SK-MEL-5 (cell line): ENCODE measurements around the gene ATL1. TPM values are rescaled to one million over a fixed set of nuclear protein-coding genes. Genes with fewer than 3 reads are reported as not detected.
A peak's percentile ranks its signal among the peaks of the same experiment; 100 is the strongest.

Experiments
- DNase-seq: peaks from one replicate; pipeline ENCODE4 v3.0.0-alpha.2; 2016; ENCODE audit warnings: low read depth, low spot score
- in situ Hi-C: cut with HindIII; loops from 2 replicates; pipeline ENCODE4 v1.10.0; 2016; ENCODE audit warnings: low sequenced_read_pairs, high pct_unique_total_duplicates, low pct_unique_long_range_greater_than_20kb
- polyA plus RNA-seq, 2 experiments: library from polyadenylated mRNA; depleted of rRNA; stranded (reverse); fragments of >200 nt; gene quantifications; 2 replicates each; pipeline ENCODE4 v1.2.3, GENCODE V29; 2015
- total RNA-seq: library from RNA; depleted of rRNA; stranded (reverse); fragments of >200 nt; shearing (Covaris generic); gene quantifications from 2 replicates; pipeline ENCODE4 v1.2.3, GENCODE V29; 2014; rRNA removed

ATL1 gene
- total RNA-seq = 4.5 and 4.8 TPM in 2 replicates
- polyA plus RNA-seq (2015; cell fraction: cytosol; rRNA removed) = 3.8 and 4.9 TPM in 2 replicates
- polyA plus RNA-seq (2015; cell fraction: nucleus; rRNA removed) = 2.1 and 3.2 TPM in 2 replicates

DNA sequence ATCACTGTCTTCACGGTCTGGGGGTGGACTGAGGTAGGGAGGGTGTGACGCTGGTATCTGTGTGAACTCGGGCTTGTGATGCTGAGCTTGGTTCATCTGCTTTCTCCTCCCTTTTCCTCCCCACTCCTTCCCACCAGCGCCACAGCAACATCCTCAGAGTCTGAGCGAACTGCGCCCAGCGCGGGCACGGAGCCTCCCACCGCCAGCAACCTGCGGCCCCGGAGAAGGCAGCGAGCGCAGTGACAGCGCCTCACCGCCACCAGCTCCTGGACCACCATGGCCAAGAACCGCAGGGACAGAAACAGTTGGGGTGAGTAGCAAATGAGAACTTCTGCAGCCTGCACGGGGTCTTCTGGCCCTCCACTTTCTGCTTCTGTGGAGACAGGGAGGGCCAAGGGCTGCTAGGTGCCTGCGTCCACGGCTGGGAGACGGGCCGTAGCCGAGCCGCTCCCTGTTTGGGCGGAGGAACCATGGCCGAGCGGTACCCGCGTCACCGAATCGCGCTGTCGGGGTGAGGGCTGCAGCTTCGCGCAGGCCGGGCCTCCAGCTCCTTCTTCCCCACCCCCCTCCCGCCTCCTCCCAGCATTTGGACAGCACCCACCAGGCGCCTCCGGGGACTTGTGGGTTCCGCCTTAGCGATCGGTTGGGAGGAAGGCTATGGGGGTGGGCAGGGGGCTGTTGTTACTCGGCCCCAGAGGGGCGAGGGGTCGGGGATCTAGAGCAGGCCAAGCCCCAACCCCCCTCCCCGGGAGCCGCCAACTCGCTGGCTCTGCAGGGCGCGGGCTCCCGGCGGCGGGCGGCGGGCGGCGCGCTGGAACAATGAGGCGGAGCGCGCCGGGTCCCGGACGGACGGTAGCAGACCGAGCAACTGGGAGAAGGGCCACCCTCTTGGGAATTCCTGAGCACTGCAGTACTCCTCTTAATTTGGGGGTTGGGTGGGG lies at the start of gene ATL1:
TSS of gene ATL1 (plus strand) at position 156 of the 941 bp plus-strand sequence. CDS start at position 277, 121 bp downstream.
- in situ Hi-C loops = no loop called here
- DNase-seq = peak; percentile 61

DNA sequence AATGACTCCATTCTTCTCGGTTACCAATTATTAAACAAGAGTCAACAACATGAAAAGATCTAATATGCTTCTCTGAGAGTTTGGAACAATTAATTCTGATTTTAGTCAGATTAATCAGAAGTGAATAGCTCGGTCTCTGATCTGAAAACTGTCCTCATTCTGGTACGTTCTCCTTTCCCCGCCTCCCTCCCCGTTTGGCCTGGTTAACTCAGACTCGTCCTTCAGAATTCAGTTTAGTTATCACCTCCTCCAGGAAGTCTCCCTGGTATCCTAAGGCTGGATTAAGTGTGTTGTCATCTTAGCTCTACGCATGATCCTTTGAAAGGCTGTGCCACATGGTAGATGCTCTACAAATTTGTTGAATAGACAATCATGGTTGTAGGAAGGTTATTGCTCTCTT lies 49.8 kb upstream of the ATL1 start:
- in situ Hi-C loops = no loop called here
- no peak for DNase-seq

DNA sequence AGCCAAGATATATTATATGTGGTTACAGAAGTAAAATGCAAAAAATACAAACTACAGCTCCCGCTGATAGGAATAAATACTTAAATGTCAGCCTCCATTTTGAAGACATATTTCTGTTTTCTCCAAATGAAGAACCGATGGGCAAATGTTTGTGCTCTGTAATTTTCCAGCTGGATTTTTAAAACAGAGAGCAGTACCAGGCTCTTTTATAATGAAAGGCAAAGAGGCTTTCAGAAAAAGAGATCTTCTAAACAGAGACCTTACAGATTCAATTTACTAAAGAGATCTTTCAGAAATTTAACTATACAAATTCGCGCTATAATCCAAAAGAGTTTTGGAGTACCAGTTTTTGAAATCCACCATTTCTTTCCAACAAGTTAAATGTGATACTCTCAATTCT lies 47.5 kb upstream of the ATL1 start:
- no peak for DNase-seq
- in situ Hi-C loops = no loop called here

DNA sequence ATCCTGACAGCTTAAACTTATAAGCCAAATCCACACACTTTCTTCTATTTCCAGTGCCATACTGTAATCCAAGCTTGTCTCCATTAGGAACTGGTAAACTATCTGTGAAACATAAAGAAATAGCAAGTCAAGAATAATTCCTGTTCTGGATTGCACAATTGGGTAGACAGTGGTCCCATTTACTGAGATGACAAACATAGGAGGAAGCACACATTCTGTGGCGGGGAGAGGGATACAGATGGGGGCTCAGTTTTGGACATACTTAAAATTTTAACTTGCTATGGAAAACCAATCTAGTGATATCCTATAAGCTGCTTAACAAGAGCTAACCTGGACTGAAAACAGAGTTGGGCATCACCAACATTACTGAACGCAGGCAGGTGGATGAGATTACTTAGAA lies 43.9 kb upstream of the ATL1 start:
- in situ Hi-C loops = no loop called here
- DNase-seq = no peak

DNA sequence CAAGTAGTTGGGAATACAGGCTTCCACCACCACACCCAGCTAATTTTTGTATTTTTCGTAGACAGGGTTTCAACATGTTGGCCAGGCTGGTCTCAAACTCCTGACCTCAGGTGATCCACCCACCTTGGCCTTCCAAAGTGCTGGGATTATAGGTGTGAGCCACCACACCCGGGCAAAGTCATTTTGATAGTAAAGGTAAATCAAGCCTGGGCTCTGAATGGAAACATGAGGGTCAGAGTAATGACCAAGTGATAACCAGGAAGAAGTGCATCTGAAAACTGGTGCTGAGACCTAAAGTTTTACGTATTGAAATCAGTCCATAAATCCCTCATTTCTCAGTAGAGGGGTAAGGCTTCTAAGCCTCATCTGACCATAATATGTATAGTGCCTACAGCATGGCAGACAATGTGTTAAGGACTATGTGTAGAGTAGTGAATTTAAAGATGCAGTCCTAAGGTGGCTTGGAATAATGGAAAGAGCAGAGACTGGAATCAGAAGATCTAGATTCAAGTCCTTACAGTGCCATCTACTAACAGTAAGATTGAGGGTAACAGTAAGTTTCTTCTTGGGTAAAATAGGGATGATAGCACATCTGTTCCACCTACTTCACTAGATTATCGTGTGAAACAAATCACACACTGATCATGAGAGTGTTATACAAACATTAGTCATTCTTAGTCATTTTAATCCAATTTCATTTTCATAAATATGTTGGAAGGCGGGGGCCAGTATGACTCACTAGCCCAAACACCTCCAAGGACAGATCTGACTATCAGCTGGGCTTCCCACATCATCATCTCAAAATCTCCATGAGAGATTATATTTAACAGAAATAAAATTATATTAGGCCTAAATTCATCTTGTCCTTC lies 38.8 kb upstream of the ATL1 start:
- no peak for DNase-seq
- in situ Hi-C loops = no loop called here

DNA sequence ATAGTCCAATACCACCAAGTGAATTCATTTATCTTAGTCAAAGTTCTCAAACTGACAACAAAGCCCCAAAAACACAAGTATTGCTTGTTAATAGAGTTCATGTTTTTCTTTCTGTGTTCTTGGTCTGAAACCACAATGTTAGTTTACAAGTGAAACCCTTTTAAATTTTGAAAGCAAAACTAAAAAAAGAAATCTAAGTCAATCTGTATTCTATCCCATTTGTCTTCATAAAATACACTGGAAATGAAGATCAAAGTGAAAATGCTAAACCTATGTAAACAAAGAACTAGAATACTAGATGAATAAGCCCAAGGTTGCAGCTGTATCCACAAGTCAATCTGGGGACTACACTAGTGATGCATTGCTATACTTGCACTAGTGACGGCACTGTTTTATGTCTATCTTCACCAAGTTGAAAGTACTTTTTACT lies 38.0 kb upstream of the ATL1 start:
- in situ Hi-C loops = no loop called here
- DNase-seq = no peak

DNA sequence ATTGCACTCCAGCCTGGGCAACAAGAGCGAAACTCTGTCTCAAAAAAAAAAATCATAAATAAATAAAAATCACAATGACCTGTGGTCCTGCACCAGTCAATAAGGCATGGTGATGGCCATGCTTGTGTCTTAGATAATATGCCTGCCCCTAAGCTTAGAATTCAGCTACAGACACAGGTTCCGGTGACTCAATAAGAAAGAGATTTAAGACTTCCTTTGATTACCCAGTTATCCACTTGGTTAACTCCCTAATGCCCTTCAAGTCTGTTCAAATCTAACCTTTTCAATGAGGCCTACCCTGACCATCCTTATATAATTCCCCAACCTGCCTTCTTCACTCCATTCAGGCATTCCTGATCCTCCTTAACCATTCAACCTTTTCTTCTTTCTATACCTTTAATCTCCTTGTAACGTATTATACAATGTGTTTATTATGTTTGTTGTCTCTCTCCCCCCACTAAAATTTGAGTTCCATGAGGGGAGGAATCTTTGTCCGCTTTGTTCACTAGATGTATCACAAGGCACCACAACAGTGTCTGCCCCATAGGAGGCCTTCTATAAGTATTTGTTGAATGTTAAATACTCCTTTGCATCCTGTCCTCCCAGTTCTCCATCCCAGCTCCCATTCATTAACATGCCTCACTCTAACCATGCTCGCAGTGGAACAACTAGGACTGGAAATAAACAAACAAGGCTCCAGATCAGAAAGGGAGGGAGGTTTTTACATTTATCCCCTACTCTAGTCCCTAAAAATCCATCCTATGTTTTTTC lies 36.5 kb upstream of the ATL1 start:
- in situ Hi-C loops = no loop called here
- no peak for DNase-seq

DNA sequence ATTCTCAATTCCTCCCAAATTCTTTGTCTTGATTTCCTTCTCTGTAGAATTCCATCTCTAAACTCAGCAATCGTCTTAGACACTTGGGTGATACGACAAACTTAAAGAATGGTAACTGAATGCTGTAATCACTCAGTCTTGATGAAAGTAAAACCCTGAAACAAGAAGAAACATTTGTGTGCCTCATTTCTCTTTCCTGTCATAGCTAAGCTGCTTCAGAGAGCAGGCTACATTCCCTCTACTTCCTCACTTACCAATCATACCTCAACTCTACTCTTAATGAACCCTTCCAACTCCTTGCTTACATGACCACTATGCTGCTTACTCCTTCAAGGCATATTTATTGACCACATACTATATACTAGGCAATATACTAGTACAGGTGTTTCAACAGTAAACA lies 35.9 kb upstream of the ATL1 start:
- DNase-seq = no peak
- in situ Hi-C loops = no loop called here

DNA sequence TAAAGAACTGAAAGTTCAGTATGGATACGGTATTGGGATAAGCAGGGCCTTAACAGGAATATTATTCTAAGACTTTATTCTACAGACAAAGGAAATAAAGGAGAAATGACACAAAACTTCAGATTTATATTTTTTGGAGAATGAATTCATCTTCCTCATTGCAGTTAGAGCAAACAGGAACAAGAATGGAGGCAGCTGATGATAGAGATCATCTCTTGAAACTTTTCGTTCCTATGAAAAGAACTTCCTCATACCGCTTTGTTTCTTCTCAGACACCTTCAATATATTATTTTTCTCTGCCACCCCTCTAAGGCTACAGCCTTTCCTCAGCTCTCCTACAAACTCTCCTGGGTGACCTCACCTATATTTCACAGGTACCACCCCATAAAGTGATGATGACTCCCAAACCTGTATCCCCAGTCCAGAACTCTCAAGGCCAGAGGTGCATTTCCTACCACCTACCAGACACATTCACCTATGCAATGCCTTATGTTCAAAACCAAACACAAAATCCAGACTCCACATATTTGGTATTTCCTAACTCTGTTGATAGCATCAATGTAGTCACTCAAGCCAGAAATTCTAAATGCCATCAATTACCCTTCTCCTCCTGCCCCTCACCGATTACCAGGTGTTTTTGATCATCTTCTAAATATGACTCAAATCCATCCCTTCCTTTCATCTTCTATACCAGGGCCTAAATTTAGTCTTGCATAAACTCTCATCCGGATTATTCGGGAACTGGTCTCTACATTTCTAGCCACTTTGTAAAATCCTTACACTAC lies 35.0 kb upstream of the ATL1 start:
- DNase-seq = no peak
- in situ Hi-C loops = no loop called here

DNA sequence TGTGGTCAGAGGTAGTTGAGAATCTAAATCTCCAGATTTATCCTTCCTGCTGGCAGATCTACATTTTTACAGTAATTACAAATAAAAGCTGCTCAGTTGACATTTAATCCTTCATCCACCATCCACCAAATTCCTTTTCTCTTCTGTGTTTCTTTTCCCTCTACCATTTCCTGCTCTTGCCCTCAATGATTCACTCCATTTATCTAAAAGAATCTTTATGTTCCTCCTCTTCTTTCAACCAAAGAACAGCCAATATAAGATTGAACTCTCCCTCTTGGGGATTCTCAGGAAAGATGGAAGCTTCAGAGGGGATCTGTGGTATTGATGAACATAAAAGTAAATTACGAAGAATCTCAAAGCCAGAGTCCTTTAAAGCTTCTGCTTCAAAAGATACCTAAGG lies 31.9 kb upstream of the ATL1 start:
- in situ Hi-C loops = no loop called here
- DNase-seq = no peak

DNA sequence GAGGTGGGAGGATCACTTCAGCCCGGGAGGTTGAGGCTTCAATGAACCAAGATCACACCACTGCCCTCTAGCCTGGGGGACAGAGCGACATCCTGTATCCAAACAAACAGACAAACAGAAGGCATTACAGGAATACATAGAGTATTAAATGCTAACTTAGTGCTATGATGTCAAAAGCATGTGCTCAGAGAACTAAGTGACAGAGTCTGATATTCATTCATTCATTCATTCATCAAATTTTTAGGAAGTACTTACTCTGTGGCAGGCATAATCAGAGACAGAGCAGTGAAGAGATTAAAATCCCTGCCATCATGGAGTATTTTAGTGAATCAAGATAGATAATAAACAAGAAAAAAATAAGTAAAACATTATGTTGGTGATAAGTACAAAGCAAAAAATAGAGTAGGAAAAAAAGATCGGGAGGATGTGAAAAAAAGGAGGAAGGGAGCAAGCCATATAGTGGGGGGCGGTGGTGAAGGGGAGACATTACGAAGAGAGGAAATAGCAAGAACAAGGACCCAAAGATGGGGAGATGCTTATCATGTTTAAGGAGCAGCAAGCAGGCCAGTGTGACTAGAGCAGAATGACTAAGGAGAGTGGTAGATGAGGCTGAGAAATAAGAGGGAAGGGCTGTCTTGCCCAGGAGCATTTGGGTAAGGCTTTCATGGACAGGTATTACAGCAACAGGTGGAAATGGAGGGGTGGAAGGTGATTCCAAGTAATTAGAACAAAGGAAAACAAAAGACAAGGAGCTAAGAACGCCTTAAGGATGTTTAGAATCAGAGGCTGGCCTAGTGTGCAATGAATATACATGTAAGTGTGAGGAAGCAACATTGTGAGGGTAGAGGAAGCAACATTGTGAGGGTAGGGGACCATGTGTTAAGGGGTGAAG lies 30.4 kb upstream of the ATL1 start:
- in situ Hi-C loops = no loop called here
- DNase-seq = no peak

DNA sequence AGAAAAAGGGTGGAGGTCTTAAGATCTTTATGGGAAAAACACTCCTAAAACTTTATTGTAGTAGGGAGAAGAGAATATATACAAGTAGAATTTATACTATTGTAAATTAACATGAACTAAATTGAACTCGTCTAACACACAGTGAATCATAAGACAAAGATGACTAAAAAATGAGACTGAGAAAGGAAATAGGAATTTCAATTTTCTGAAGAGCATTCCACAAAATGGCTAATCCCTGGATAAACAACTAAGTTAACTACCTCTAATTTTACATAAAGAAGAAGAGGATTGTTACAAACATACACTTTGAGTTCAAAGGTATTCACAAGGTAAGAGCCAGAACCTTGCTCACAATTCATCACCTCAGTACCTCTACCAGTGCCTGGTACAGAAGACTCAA lies 29.6 kb upstream of the ATL1 start:
- DNase-seq = no peak
- in situ Hi-C loops = no loop called here

DNA sequence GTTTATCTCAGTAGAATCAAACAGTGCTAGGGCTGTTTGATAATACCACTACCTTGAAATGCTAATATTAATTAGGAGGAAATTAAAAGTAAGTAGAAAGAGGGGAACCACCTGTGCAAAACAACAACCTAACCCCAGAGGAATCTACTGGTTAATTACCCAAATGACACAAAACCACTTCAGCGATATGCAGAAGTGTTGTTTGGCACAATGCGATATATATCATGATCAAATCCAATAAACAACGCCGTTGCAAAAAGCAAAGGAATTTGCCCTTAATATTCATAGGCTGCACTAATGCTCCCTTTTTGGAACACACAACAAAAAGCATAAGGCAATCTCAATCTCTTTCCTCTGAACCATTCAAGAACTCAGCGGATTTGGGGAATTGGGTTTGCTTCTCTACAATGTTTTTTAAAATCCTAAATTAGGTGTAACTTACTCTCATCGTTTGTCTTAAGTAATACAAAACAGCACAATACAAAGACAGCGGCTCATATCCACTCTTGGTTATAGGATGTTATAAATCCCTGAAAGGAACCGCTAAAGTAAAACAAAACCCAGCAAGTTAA lies 29.1 kb upstream of the ATL1 start:
- DNase-seq = no peak
- in situ Hi-C loops = no loop called here

DNA sequence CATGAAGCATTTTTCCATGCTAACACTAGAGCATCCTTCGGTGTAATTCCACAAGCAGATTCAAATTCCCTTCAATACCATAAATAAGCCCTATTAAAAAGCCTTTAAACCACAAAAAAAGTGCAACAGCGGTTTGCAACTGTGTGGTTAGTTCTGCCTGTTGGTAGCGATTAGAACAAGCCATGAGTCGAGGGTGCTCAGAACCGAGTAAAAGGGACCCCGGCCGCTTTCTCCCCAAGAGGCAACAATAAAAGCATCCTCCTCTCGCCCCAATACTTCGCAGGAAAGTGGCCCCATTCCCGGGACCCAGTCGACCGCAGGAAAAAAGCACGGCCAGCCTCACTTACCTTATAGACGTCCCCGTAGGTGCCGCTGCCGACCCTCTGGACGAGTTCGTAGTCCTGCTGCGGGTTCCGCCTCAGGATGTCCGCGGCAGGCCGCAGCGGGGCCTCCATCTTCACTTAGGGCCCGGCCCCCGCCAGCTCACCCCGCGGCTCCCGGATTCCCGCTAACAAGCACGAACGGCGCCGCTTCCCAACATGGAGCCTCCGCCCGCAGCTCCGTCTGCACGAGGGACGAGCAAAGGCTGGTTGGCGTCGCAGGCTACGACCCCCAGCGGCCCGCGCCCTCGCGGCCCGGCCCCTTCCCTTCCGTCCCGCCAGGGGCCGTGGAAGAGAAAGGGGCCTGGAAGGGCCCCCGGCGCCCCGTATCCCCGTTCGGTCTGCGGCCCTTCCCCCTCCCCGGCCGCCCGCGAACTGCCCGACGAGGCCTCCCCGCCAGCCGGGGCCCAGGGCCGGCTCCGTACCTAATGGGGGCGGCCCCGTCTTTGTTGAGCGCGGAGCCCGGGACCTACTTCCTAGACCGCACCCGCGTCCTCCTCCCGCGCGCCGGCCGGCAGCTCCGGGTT lies 28.1 kb upstream of the ATL1 start:
- in situ Hi-C loops = no loop called here
- DNase-seq = no peak
